Memory B cell (primary cell): ENCODE measurements around the gene ARF6.

Experiments used
- ATAC-seq: fragments of 150-1000 bp; cut with Tn5 transposase; 2 replicates; pipeline ENCODE4 v1.10.0; 2021; ENCODE audit warnings: low read depth, mild to moderate bottlenecking, moderate library complexity
- DNase-seq, 2 donors: peaks; one replicate each; pipeline ENCODE4 v3.0.0; 2022; ENCODE audit warnings: low spot score in 2 of 2
- H3K27ac Mint-ChIP-seq: one replicate; pipeline ENCODE4 v1.8.0; 2022; ENCODE audit warnings: mild to moderate bottlenecking, moderate library complexity, mixed read lengths
- H3K27me3 Mint-ChIP-seq: one replicate; pipeline ENCODE4 v1.8.0; 2022; ENCODE audit warnings: mixed read lengths
- H3K36me3 Mint-ChIP-seq: one replicate; pipeline ENCODE4 v1.8.0; 2022; ENCODE audit warnings: mild to moderate bottlenecking, mixed read lengths
- H3K4me1 Mint-ChIP-seq: one replicate; pipeline ENCODE4 v1.8.0; 2022; ENCODE audit warnings: mixed read lengths
- H3K4me3 Mint-ChIP-seq: one replicate; pipeline ENCODE4 v1.8.0; 2022; ENCODE audit warnings: mild to moderate bottlenecking, moderate library complexity, mixed read lengths
- H3K9me3 Mint-ChIP-seq: one replicate; pipeline ENCODE4 v1.8.0; 2022; ENCODE audit warnings: mixed read lengths

The ARF6 gene

GRCh38 chr14:49907186-49907585 lies 14.3 kb downstream of the ARF6 start:
- no peak overlapping the region for H3K4me3 Mint-ChIP-seq
- DNase-seq (no peak), ATAC-seq (no peak)
- no peaks in the 10 kb centered on the region for H3K27me3 Mint-ChIP-seq
- no peak overlapping the region for H3K27ac Mint-ChIP-seq
- peaks cover 1% of the 10 kb centered on the region for H3K36me3 Mint-ChIP-seq
- peaks cover 1% of the 10 kb centered on the region for H3K9me3 Mint-ChIP-seq
- H3K4me1 Mint-ChIP-seq = peaks cover 17% of the 10 kb centered on the region

DNA sequence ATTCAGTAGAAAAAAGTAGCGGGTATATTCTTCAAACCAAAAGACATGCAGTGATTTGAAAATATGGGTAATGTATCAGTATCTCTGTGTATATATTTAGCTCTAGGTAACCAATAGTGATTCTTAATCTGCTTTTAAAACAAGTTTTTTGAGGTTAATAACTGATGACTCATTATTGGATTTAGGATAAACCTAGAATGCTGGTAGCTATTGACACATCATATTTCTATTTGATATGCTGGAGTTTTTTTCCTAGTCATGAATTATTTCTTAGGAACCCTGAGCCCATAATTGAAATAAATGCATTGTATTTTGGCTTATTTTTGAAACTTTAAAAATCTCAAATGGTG lies 15.5 kb downstream of the ARF6 start:
- Mint-ChIP-seq H3K27ac (no peak overlapping the region), H3K36me3 (no peaks in the 10 kb centered on the region), H3K9me3 (no peaks in the 10 kb centered on the region), H3K27me3 (no peaks in the 10 kb centered on the region), H3K4me1 (peaks cover 16% of the 10 kb centered on the region), H3K4me3 (no peak overlapping the region)
- no peak for DNase-seq
- no peak for ATAC-seq

- H3K9me3 Mint-ChIP-seq = no peaks in the 10 kb centered on the region
- H3K27me3 Mint-ChIP-seq = no peaks in the 10 kb centered on the region
- H3K4me3 Mint-ChIP-seq = no peak overlapping the region
- no peak overlapping the region for H3K27ac Mint-ChIP-seq
- DNase-seq (no peak), ATAC-seq (no peak)
- H3K4me1 Mint-ChIP-seq = peaks cover 16% of the 10 kb centered on the region
- H3K36me3 Mint-ChIP-seq = no peaks in the 10 kb centered on the region
Observed at GRCh38 chr14:49909016-49909415, 16.1 kb downstream of the ARF6 start.

- peak overlapping the region; percentile 84 for H3K27ac Mint-ChIP-seq
- no peaks in the 10 kb centered on the region for H3K9me3 Mint-ChIP-seq
- H3K36me3 Mint-ChIP-seq = peaks cover 1% of the 10 kb centered on the region
- DNase-seq (no peak), ATAC-seq (no peak)
- H3K4me1 Mint-ChIP-seq = peaks cover 11% of the 10 kb centered on the region
- no peak overlapping the region for H3K4me3 Mint-ChIP-seq
- H3K27me3 Mint-ChIP-seq = no peaks in the 10 kb centered on the region
Observed at GRCh38 chr14:49915085-49915484, 22.2 kb downstream of the ARF6 start.

- no peak overlapping the region for H3K27ac Mint-ChIP-seq
- no peak for DNase-seq
- peaks cover 20% of the 10 kb centered on the region for H3K4me1 Mint-ChIP-seq
- ATAC-seq = no peak
- no peaks in the 10 kb centered on the region for H3K27me3 Mint-ChIP-seq
- H3K9me3 Mint-ChIP-seq = no peaks in the 10 kb centered on the region
- peaks cover 1% of the 10 kb centered on the region for H3K36me3 Mint-ChIP-seq
- H3K4me3 Mint-ChIP-seq = no peak overlapping the region
Observed at GRCh38 chr14:49918706-49919105, 25.8 kb downstream of the ARF6 start.

- no peak overlapping the region for H3K4me3 Mint-ChIP-seq
- H3K27ac Mint-ChIP-seq = peak overlapping the region; percentile 19
- peaks cover 21% of the 10 kb centered on the region for H3K4me1 Mint-ChIP-seq
- no peaks in the 10 kb centered on the region for H3K27me3 Mint-ChIP-seq
- no peak for DNase-seq
- no peak for ATAC-seq
- no peaks in the 10 kb centered on the region for H3K9me3 Mint-ChIP-seq
- H3K36me3 Mint-ChIP-seq = peaks cover 1% of the 10 kb centered on the region
Observed at GRCh38 chr14:49919825-49920659, 27.2 kb downstream of the ARF6 start.

- peak; percentile 92 for ATAC-seq
- Mint-ChIP-seq H3K4me3 (peak overlapping the region; percentile 8), H3K4me1 (peaks cover 17% of the 10 kb centered on the region), H3K27ac (peak overlapping the region; percentile 4), H3K9me3 (no peaks in the 10 kb centered on the region), H3K27me3 (no peaks in the 10 kb centered on the region), H3K36me3 (peaks cover 1% of the 10 kb centered on the region)
- peak in 1 of 2 donors; percentile 16 for DNase-seq
Observed at GRCh38 chr14:49920935-49921334, 28.1 kb downstream of the ARF6 start.

DNA sequence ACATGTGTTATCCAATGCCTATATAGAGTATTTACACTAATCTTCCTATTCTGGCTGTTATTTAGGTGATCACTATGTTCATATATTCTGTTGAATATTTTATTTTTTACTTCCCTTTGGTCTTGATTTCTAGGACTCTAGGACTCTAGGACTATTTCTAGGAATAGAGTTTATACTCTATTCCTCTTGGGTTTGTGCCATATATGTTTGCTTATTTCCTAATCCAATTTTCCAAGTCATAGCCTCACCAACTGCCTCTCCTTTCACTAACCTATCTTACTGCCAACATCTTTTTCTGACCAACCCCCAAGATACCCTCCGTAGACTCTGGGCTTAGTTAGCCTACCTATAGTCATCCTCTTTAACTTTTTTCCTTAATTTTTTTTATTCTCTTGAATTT lies 28.5 kb downstream of the ARF6 start:
- peak overlapping the region; percentile 4 for H3K27ac Mint-ChIP-seq
- ATAC-seq = no peak
- H3K4me1 Mint-ChIP-seq = peaks cover 17% of the 10 kb centered on the region

DNA sequence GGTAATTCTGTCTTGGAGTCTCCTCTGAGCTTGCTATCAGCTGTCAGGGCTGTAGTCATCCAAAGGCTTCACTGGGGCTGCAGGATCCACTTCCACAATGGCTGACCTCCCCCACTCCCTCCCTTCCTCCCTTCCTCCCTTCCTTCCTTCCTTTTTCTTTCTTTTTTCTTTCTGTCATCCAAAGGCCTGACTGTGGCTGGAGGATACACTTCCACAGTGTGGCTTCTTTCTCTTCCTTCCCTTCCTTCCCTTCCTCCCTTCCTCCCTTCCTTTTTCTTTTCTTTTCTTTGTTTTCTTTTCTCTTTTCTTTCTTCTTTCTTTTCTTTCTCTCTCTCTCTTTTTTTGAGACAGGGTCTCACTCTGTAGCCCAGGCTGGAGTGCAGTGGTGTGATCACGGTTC lies 30.6 kb downstream of the ARF6 start:
- no peak overlapping the region for H3K4me3 Mint-ChIP-seq
- no peak for ATAC-seq
- no peak overlapping the region for H3K27ac Mint-ChIP-seq
- no peak for DNase-seq
- peaks cover 18% of the 10 kb centered on the region for H3K4me1 Mint-ChIP-seq
- no peaks in the 10 kb centered on the region for H3K9me3 Mint-ChIP-seq
- H3K36me3 Mint-ChIP-seq = peaks cover 1% of the 10 kb centered on the region
- no peaks in the 10 kb centered on the region for H3K27me3 Mint-ChIP-seq

More for the DNA sequence above, 28.5 kb downstream of the ARF6 start:
- Mint-ChIP-seq H3K9me3 (no peaks in the 10 kb centered on the region), H3K27me3 (no peaks in the 10 kb centered on the region), H3K36me3 (peaks cover 1% of the 10 kb centered on the region), H3K4me3 (no peak overlapping the region)
- no peak for DNase-seq

DNA sequence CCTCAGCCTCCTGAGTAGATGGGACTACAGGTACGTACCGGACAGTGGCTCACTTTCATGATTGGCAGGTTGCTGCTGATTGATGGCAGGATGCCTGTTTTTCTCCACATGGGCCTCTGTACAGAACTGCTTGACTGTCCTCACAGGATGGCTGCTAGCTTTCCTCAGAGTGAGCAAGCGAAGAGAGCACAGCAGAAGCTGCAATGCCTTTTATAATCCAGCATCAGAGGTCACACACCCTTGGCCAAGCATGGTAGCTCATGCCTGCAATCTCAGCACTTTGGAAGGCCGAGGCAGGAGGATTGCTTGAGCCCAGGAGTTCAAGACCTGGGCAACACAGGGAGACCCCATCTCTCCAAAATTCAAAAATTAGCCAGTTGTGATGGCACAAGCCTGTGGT lies 31.0 kb downstream of the ARF6 start:
- Mint-ChIP-seq H3K27me3 (no peaks in the 10 kb centered on the region), H3K9me3 (no peaks in the 10 kb centered on the region), H3K4me3 (no peak overlapping the region), H3K27ac (no peak overlapping the region), H3K36me3 (peaks cover 1% of the 10 kb centered on the region), H3K4me1 (peaks cover 18% of the 10 kb centered on the region)
- ATAC-seq (no peak), DNase-seq (no peak)

GRCh38 chr14:49924852-49925251 lies 32.0 kb downstream of the ARF6 start:
- DNase-seq (no peak), ATAC-seq (peak; percentile 41)
- H3K4me1 Mint-ChIP-seq = peaks cover 17% of the 10 kb centered on the region
- no peak overlapping the region for H3K27ac Mint-ChIP-seq
- no peak overlapping the region for H3K4me3 Mint-ChIP-seq
- H3K27me3 Mint-ChIP-seq = no peaks in the 10 kb centered on the region
- H3K9me3 Mint-ChIP-seq = no peaks in the 10 kb centered on the region
- H3K36me3 Mint-ChIP-seq = peaks cover 1% of the 10 kb centered on the region

DNA sequence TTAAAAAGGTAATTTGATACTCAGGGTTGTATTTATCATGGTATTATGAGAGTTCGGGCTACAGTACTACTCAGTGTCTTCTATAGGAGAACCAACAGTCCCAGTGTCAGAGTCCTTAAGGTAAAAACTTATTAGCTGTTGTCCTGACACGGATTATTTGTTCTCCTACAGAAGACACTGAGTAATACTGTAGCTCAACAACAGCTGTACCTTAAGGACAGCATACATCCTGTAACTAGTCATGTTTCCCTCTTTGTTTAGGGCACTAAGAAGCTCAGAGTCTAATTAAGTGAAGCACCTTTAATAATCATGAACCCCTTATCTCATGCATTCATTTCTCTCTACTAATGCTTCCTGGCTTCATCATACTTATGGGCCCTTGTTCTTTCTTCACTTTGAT lies 33.9 kb downstream of the ARF6 start:
- H3K4me1 Mint-ChIP-seq = peaks cover 20% of the 10 kb centered on the region
- no peaks in the 10 kb centered on the region for H3K9me3 Mint-ChIP-seq
- no peaks in the 10 kb centered on the region for H3K27me3 Mint-ChIP-seq
- no peaks in the 10 kb centered on the region for H3K36me3 Mint-ChIP-seq
- no peak overlapping the region for H3K4me3 Mint-ChIP-seq
- no peak for DNase-seq
- no peak for ATAC-seq
- no peak overlapping the region for H3K27ac Mint-ChIP-seq

- Mint-ChIP-seq H3K36me3 (no peaks in the 10 kb centered on the region), H3K27me3 (no peaks in the 10 kb centered on the region), H3K9me3 (no peaks in the 10 kb centered on the region), H3K4me3 (no peak overlapping the region), H3K4me1 (peaks cover 23% of the 10 kb centered on the region), H3K27ac (peak overlapping the region; percentile 70)
- ATAC-seq = no peak
- no peak for DNase-seq
Observed at GRCh38 chr14:49928015-49928414, 35.1 kb downstream of the ARF6 start.

GRCh38 chr14:49930720-49931119 lies 37.8 kb downstream of the ARF6 start:
- H3K36me3 Mint-ChIP-seq = no peaks in the 10 kb centered on the region
- ATAC-seq (peak; percentile 13), DNase-seq (no peak)
- H3K4me3 Mint-ChIP-seq = peak overlapping the region; percentile 37
- H3K27ac Mint-ChIP-seq = peak overlapping the region; percentile 81
- no peaks in the 10 kb centered on the region for H3K9me3 Mint-ChIP-seq
- peaks cover 18% of the 10 kb centered on the region for H3K4me1 Mint-ChIP-seq
- no peaks in the 10 kb centered on the region for H3K27me3 Mint-ChIP-seq

GRCh38 chr14:49931523-49931922 lies 38.6 kb downstream of the ARF6 start:
- H3K27me3 Mint-ChIP-seq = no peaks in the 10 kb centered on the region
- H3K9me3 Mint-ChIP-seq = peaks cover 2% of the 10 kb centered on the region
- DNase-seq = no peak
- H3K4me3 Mint-ChIP-seq = no peak overlapping the region
- peak overlapping the region; percentile 81 for H3K27ac Mint-ChIP-seq
- ATAC-seq = no peak
- peaks cover 2% of the 10 kb centered on the region for H3K36me3 Mint-ChIP-seq
- peaks cover 23% of the 10 kb centered on the region for H3K4me1 Mint-ChIP-seq
